HepG2 (cell line): ENCODE data around the gene PLD1. TPM values are rescaled to one million over a fixed set of nuclear protein-coding genes. Genes with fewer than 3 reads are reported as not detected.

Source experiments
- BORCS8-MEF2B ChIP-seq: sonication (generic); formaldehyde crosslinking; IDR thresholded peaks from 2 replicates; pipeline ENCODE4 v1.8.0; 2022; ENCODE audit warnings: mild to moderate bottlenecking, missing genetic modification reagents
- CBX5 ChIP-seq: sonication (generic); formaldehyde crosslinking; IDR thresholded peaks from 2 replicates; pipeline ENCODE4 v1.4.0; 2020; ENCODE audit warnings: missing genetic modification reagents, borderline replicate concordance
- FOXP1 ChIP-seq, 2 experiments: fragments of 450-650 bp in 1 of 2; IDR thresholded peaks; 2 replicates each; pipeline ENCODE4 v1.6.1; 2017 to 2018; ENCODE audit warnings: antibody characterized with exemption in 1 of 2
- HHEX ChIP-seq: IDR thresholded peaks from 2 replicates; pipeline ENCODE4 v1.6.1; 2016; ENCODE audit warnings: control low read depth
- HMG20A ChIP-seq: IDR thresholded peaks from 2 replicates; pipeline ENCODE4 v1.6.1; 2016; ENCODE audit warnings: borderline replicate concordance
- HNRNPL ChIP-seq: fragments of 200-400 bp; formaldehyde crosslinking; IDR thresholded peaks from 2 replicates; pipeline ENCODE4 v1.6.1; 2017; ENCODE audit warnings: mild to moderate bottlenecking, low read depth, low read length
- KAT2B ChIP-seq: fragments of 150-350 bp; IDR thresholded peaks from 2 replicates; pipeline ENCODE4 v1.6.1; 2014; ENCODE audit warnings: low read depth, low read length, borderline replicate concordance
- NONO ChIP-seq, 2 experiments: fragments of 450-650 bp in 1 of 2; sonication (generic) in 1 of 2; formaldehyde crosslinking in 1 of 2; IDR thresholded peaks in 1 of 2; conservative IDR thresholded peaks in 1 of 2; 2 replicates each; pipeline versions ENCODE4 v1.6.1 to v1.8.0; 2017 to 2022; ENCODE audit warnings: mild to moderate bottlenecking in 1 of 2, missing genetic modification reagents in 1 of 2, moderate library complexity in 1 of 2
- NR2C2 ChIP-seq: sonication (generic); formaldehyde crosslinking; IDR thresholded peaks from 2 replicates; pipeline ENCODE4 v1.4.0; 2020; ENCODE audit warnings: missing genetic modification reagents, mild to moderate bottlenecking, moderate library complexity, borderline replicate concordance
- REXO4 ChIP-seq: sonication (generic); formaldehyde crosslinking; IDR thresholded peaks from 2 replicates; pipeline ENCODE4 v1.8.0; 2022; ENCODE audit warnings: missing genetic modification reagents, mild to moderate bottlenecking, borderline replicate concordance
- ZBTB1 ChIP-seq: sonication (generic); formaldehyde crosslinking; IDR thresholded peaks from 2 replicates; pipeline ENCODE4 v1.4.0; 2020; ENCODE audit warnings: missing genetic modification reagents, borderline replicate concordance
- ZNF350 ChIP-seq: sonication (generic); formaldehyde crosslinking; IDR thresholded peaks from 2 replicates; pipeline ENCODE4 v1.4.0; 2020; ENCODE audit warnings: mild to moderate bottlenecking, low read depth, missing genetic modification reagents, borderline replicate concordance
- ZNF547 ChIP-seq: sonication (generic); formaldehyde crosslinking; IDR thresholded peaks from 2 replicates; pipeline ENCODE4 v1.5.1; 2020; ENCODE audit warnings: mild to moderate bottlenecking, missing genetic modification reagents
- ZNF577 ChIP-seq: sonication (generic); formaldehyde crosslinking; IDR thresholded peaks from 2 replicates; pipeline ENCODE4 v1.4.0; 2020; ENCODE audit warnings: mild to moderate bottlenecking, low read depth, missing genetic modification reagents, borderline replicate concordance
- ZNF670 ChIP-seq: sonication (generic); formaldehyde crosslinking; IDR thresholded peaks from 2 replicates; pipeline ENCODE4 v1.8.0; 2022; ENCODE audit warnings: mild to moderate bottlenecking, missing genetic modification reagents, borderline replicate concordance
- ZNF674 ChIP-seq: sonication (generic); formaldehyde crosslinking; IDR thresholded peaks from 2 replicates; pipeline ENCODE4 v1.5.0; 2020; ENCODE audit warnings: low read depth, mild to moderate bottlenecking, missing genetic modification reagents
- ZNF7 ChIP-seq: IDR thresholded peaks from 2 replicates; pipeline ENCODE4 v1.6.1; 2016; ENCODE audit warnings: missing biosample characterization, missing genetic modification reagents
- ZNF713 ChIP-seq: sonication (generic); formaldehyde crosslinking; IDR thresholded peaks from 2 replicates; pipeline ENCODE4 v1.4.0; 2020; ENCODE audit warnings: mild to moderate bottlenecking, missing genetic modification reagents
- ZSCAN9 ChIP-seq: IDR thresholded peaks from 2 replicates; pipeline ENCODE4 v1.6.1; 2016; ENCODE audit warnings: borderline replicate concordance
- polyA plus RNA-seq, 8 experiments: library from polyadenylated mRNA; depleted of rRNA in 3 of 8; stranded (reverse) in 7 of 8; unstranded in 1 of 8; fragments of >200 nt; fragmentation: Illumina TruSeq in 4 of 8; extraction: Trizol in 4 of 8; gene quantifications; 2 replicates each; pipeline versions ENCODE4 v1.2.1 to v1.2.3, GENCODE V29; 2011 to 2016; ENCODE audit warnings: low read depth in 4 of 8, missing spikeins in 1 of 8, mixed read lengths in 1 of 8; ENCODE audit not compliant: insufficient read depth in 1 of 8
- total RNA-seq, 5 experiments: library from RNA; depleted of rRNA; stranded (reverse); fragments of >200 nt; fragmentation: Illumina TruSeq; extraction: Trizol; gene quantifications; 2 replicates each; pipeline ENCODE4 v1.2.3, GENCODE V29; 2016; ENCODE audit warnings: low read depth in 1 of 5
- TF ChIP-seq, protein P1 (sequence below): sonication (generic); formaldehyde crosslinking; IDR thresholded peaks from 2 replicates; pipeline ENCODE4 v1.9.0; 2022; ENCODE audit warnings: missing genetic modification reagents, mild to moderate bottlenecking, borderline replicate concordance
- TF ChIP-seq, protein P2 (sequence below): sonication (generic); formaldehyde crosslinking; IDR thresholded peaks from 2 replicates; pipeline ENCODE4 v1.8.0; 2022; ENCODE audit warnings: mild to moderate bottlenecking, missing genetic modification reagents
- TF ChIP-seq, protein P3 (sequence below): sonication (generic); formaldehyde crosslinking; conservative IDR thresholded peaks from 2 replicates; pipeline ENCODE4 v1.8.0; 2022; ENCODE audit warnings: missing genetic modification reagents
- TF ChIP-seq, protein P4 (sequence below): sonication (generic); formaldehyde crosslinking; IDR thresholded peaks from 2 replicates; pipeline ENCODE4 v1.8.0; 2022; ENCODE audit warnings: mild to moderate bottlenecking, missing genetic modification reagents, borderline replicate concordance

PLD1 gene
- total and polyA plus RNA-seq, 2 of the 13 experiments (the other 11 are each of a cell fraction or from before 2014, with no cell fraction given), result 27.1 to 59.4 TPM

DNA sequence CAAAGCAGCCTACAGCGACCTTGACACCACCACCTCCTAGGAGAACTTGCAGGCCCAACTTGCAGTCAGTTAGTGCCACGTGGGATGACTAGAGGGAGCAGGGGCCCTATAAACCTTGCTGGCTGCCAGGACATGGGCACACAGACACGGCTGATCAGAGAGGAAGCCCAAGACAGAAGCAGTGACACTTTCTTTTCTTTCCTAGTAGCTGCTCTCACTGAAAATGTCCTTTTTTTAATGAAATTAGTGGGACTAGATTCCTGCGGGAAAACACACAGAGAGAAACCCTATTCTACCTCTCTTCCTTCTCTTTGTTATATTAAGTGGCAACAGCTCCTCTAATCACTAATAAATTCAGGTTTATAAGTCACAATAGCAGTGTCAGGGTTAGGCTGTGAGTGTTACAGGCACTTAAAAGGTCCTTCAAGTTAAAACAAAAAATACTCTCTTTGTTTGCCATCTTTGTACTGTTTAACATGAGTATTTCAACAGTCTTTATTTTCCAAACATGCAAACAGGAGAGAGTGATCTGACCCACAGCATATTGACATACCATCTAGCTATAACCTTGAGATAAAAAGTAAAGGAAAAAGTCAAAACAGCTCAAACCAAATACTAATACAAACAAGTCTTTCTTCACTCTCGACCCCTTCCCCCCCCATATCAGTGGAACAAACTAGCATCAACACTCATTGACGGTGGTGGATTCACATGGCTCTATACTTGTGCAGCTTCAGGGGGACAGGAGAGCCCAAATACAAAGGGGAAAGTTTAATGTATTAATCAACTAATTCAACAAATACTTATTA is 30.7 kb upstream of the PLD1 start (continued):
- TF ChIP-seq, protein P1, sequence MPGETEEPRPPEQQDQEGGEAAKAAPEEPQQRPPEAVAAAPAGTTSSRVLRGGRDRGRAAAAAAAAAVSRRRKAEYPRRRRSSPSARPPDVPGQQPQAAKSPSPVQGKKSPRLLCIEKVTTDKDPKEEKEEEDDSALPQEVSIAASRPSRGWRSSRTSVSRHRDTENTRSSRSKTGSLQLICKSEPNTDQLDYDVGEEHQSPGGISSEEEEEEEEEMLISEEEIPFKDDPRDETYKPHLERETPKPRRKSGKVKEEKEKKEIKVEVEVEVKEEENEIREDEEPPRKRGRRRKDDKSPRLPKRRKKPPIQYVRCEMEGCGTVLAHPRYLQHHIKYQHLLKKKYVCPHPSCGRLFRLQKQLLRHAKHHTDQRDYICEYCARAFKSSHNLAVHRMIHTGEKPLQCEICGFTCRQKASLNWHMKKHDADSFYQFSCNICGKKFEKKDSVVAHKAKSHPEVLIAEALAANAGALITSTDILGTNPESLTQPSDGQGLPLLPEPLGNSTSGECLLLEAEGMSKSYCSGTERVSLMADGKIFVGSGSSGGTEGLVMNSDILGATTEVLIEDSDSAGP (CRISPR knock-in tag), result peak; percentile 47
- TF ChIP-seq ZNF350 (CRISPR knock-in tag) (peak; percentile 49; the same call in 1 of the 2 replicates), KAT2B (no peak), CBX5 (CRISPR knock-in tag) (peak; percentile 36; the same call in 1 of the 2 replicates), ZNF713 (no peak), ZNF674 (CRISPR knock-in tag) (no peak), REXO4 (CRISPR knock-in tag) (no peak), NONO (IDR thresholded peaks at IDR 0.05) (no peak), NONO (CRISPR knock-in tag; conservative IDR thresholded peaks at IDR 0.05) (peak; percentile 68), HNRNPL (0 out of 2 replicates have a peak, but pooled peaks have one; percentile 55), HHEX (CRISPR knock-in tag) (peak; percentile 92), HMG20A (CRISPR knock-in tag) (peak; percentile 97; the same call in 1 of the 2 replicates), ZBTB1 (CRISPR knock-in tag) (no peak), ZSCAN9 (CRISPR knock-in tag) (peak; percentile 50; the same call in 1 of the 2 replicates), ZNF7 (CRISPR knock-in tag) (no peak), ZNF577 (no peak), BORCS8-MEF2B (CRISPR knock-in tag) (no peak), NR2C2 (CRISPR knock-in tag) (peak; percentile 61; the same call in 1 of the 2 replicates), FOXP1 (IDR thresholded peaks at IDR 0.05) (peak; percentile 93), FOXP1 (CRISPR knock-in tag; IDR thresholded peaks at IDR 0.05) (peak; percentile 99), ZNF670 (CRISPR knock-in tag) (no peak), ZNF547 (CRISPR knock-in tag) (no peak)
- TF ChIP-seq, protein P2, sequence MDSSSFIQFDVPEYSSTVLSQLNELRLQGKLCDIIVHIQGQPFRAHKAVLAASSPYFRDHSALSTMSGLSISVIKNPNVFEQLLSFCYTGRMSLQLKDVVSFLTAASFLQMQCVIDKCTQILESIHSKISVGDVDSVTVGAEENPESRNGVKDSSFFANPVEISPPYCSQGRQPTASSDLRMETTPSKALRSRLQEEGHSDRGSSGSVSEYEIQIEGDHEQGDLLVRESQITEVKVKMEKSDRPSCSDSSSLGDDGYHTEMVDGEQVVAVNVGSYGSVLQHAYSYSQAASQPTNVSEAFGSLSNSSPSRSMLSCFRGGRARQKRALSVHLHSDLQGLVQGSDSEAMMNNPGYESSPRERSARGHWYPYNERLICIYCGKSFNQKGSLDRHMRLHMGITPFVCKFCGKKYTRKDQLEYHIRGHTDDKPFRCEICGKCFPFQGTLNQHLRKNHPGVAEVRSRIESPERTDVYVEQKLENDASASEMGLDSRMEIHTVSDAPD (CRISPR knock-in tag), result no peak; the same call in 1 of the 2 replicates
- TF ChIP-seq, protein P3, sequence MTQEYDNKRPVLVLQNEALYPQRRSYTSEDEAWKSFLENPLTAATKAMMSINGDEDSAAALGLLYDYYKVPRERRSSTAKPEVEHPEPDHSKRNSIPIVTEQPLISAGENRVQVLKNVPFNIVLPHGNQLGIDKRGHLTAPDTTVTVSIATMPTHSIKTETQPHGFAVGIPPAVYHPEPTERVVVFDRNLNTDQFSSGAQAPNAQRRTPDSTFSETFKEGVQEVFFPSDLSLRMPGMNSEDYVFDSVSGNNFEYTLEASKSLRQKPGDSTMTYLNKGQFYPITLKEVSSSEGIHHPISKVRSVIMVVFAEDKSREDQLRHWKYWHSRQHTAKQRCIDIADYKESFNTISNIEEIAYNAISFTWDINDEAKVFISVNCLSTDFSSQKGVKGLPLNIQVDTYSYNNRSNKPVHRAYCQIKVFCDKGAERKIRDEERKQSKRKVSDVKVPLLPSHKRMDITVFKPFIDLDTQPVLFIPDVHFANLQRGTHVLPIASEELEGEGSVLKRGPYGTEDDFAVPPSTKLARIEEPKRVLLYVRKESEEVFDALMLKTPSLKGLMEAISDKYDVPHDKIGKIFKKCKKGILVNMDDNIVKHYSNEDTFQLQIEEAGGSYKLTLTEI (CRISPR knock-in tag), result no peak
- TF ChIP-seq, protein P4, sequence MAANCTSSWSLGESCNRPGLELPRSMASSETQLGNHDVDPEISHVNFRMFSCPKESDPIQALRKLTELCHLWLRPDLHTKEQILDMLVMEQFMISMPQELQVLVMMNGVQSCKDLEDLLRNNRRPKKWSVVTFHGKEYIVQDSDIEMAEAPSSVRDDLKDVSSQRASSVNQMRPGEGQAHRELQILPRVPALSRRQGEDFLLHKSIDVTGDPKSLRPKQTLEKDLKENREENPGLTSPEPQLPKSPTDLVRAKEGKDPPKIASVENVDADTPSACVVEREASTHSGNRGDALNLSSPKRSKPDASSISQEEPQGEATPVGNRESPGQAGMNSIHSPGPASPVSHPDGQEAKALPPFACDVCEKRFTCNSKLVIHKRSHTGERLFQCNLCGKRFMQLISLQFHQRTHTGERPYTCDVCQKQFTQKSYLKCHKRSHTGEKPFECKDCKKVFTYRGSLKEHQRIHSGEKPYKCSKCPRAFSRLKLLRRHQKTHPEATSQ (CRISPR knock-in tag), result no peak; the same call in 1 of the 2 replicates
